Measurements from ENCODE around the gene FOXK1.
A peak's percentile ranks its signal among the peaks of the same experiment; 100 is the strongest.

Gene FOXK1

GRCh38 chr7:4742051-4742573 is 60.0 kb downstream of the FOXK1 start:
- no peaks in the 10 kb centered on the region for H3K27me3 ChIP-seq (ENCODE audit: control insufficient read depth, insufficient read depth, low read length)
- no peak overlapping the region for H3K9ac ChIP-seq (ENCODE audit: low read depth, low read length)
- H3K4me2 ChIP-seq (ENCODE audit: low read length): no peak overlapping the region
- H3K36me3 ChIP-seq (ENCODE audit: insufficient read depth, low read length): peaks cover 22% of the 10 kb centered on the region
- H3K9me3 ChIP-seq (replicated peaks; ENCODE audit: low read length): no peaks in the 10 kb centered on the region
- peaks cover 42% of the 10 kb centered on the region for H3K4me1 ChIP-seq (ENCODE audit: control insufficient read depth, insufficient read depth, low read length)
- no peak overlapping the region for H3K4me3 ChIP-seq (ENCODE audit: low read length)

DNA sequence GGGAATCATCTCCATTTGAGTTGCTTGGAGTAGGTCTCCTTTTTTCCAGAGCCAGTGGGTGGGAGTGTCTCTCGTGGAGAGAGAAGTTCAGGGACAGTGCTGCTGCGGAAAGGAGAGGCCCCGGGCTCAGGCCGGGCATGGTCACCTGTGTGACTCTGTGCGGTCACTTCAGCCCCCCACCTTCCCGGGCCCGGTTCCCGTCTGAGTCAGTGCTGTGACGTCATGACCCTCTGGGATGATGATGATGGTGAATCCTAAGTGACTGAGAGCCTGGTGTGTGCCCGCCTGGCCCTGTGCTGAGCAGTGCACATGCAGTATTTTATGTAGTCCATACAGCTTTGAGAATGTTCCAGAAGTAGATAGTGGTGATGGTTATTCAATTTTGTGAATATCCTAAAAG is 60.8 kb downstream of the FOXK1 start:
- Histone ChIP-seq H3K4me1 (ENCODE audit: control insufficient read depth, insufficient read depth, low read length) (peaks cover 42% of the 10 kb centered on the region), H3K9me3 (replicated peaks; ENCODE audit: low read length) (no peaks in the 10 kb centered on the region), H3K36me3 (ENCODE audit: insufficient read depth, low read length) (peaks cover 29% of the 10 kb centered on the region), H3K9ac (ENCODE audit: low read depth, low read length) (no peak overlapping the region), H3K4me3 (ENCODE audit: low read length) (no peak overlapping the region), H3K27me3 (ENCODE audit: control insufficient read depth, insufficient read depth, low read length) (no peaks in the 10 kb centered on the region), H3K4me2 (ENCODE audit: low read length) (no peak overlapping the region)

DNA sequence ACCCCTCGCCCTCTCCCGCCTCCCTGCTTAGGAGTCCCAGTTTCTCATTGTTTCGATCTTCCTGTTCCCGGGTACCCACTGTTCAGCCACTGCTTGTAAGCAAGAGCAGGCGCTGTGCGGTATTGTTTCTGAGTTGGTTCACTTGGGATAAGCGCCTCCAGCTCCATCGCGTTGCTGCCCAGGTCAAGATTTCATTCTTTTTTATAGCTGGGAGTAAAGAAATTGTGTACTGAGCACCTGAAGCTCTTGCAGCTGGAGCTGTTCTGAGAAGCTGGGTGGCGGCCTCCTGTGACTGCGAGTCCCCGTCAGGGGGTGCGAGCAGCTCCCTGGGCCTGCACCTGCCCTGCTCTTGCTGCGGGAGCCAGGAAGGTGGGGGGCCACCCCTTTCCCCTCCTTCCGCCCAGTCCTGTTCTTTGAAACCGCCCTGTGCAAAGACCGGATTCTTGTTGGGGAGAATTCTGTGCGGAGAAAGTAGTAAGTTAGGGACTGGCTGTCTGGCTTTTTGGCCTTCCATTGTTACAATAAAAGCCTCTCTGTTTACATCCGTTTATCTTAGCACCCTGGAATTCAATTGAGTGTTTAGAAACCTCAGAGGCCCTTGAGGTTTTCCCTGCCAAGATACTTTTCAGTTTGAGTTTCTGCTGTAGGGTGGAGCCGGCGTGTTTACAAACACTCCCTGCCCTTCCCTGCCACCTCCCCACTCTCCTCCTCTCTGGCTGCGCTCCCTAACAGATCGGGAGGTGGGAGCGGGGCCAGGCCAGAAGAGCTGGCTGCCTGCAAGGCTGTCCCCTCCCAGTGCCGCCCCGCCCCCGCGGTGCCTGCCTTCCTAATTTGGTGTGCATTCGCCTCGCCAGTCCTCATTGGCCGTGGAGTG is 62.5 kb downstream of the FOXK1 start:
- no peaks in the 10 kb centered on the region for H3K27me3 ChIP-seq (ENCODE audit: control insufficient read depth, insufficient read depth, low read length)
- no peaks in the 10 kb centered on the region for H3K9me3 ChIP-seq (replicated peaks; ENCODE audit: low read length)
- H3K36me3 ChIP-seq (ENCODE audit: insufficient read depth, low read length): peaks cover 38% of the 10 kb centered on the region
- peak overlapping the region; percentile 77 for H3K4me2 ChIP-seq (ENCODE audit: low read length)
- H3K4me1 ChIP-seq (ENCODE audit: control insufficient read depth, insufficient read depth, low read length): peaks cover 25% of the 10 kb centered on the region
- H3K4me3 ChIP-seq (ENCODE audit: low read length): peak overlapping the region; percentile 27
- peak overlapping the region; percentile 88 for H3K9ac ChIP-seq (ENCODE audit: low read depth, low read length)

DNA sequence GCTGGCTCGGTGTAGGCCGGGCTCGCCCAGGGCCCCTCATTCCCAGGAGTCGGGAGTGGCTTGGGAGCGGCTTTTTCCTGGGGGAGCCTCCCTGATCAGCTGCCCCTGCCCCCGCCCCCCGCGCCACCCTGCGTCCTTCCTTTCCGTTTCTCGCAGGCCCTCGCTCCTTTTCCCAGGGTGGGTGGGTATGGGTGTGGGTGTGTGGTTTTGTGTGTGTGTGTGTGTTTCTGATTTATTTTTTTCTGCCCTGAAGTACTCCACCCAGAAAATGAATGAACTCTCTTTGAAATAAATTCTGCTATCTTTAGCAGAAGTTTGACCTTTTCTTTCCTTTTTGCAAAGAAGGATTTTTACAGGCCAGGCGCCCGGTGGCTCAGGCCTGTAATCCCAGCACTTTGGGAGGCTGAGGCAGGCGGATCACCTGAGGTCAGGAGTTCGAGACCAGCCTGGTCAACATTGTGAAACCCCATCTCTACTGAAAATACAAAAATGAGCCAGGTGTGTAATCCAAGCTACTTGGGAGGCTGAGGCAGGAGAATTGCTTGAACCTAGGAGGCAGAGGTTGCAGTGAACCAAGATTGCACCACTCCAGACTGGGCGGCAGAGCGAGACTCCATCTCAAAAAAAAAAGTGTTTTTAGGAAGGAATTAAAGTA is 63.3 kb downstream of the FOXK1 start:
- peaks cover 43% of the 10 kb centered on the region for H3K36me3 ChIP-seq (ENCODE audit: insufficient read depth, low read length)
- H3K9me3 ChIP-seq (replicated peaks; ENCODE audit: low read length): no peaks in the 10 kb centered on the region
- peak overlapping the region; percentile 43 for H3K4me3 ChIP-seq (ENCODE audit: low read length)
- H3K27me3 ChIP-seq (ENCODE audit: control insufficient read depth, insufficient read depth, low read length): no peaks in the 10 kb centered on the region
- peaks cover 22% of the 10 kb centered on the region for H3K4me1 ChIP-seq (ENCODE audit: control insufficient read depth, insufficient read depth, low read length)
- peak overlapping the region; percentile 88 for H3K9ac ChIP-seq (ENCODE audit: low read depth, low read length)
- peak overlapping the region; percentile 77 for H3K4me2 ChIP-seq (ENCODE audit: low read length)

- peak overlapping the region; percentile 43 for H3K4me3 ChIP-seq (ENCODE audit: low read length)
- H3K36me3 ChIP-seq (ENCODE audit: insufficient read depth, low read length): peaks cover 43% of the 10 kb centered on the region
- H3K4me2 ChIP-seq (ENCODE audit: low read length): peak overlapping the region; percentile 77
- H3K27me3 ChIP-seq (ENCODE audit: control insufficient read depth, insufficient read depth, low read length): no peaks in the 10 kb centered on the region
- peak overlapping the region; percentile 88 for H3K9ac ChIP-seq (ENCODE audit: low read depth, low read length)
- peaks cover 22% of the 10 kb centered on the region for H3K4me1 ChIP-seq (ENCODE audit: control insufficient read depth, insufficient read depth, low read length)
- no peaks in the 10 kb centered on the region for H3K9me3 ChIP-seq (replicated peaks; ENCODE audit: low read length)
These were observed 64.2 kb downstream of the FOXK1 start for GRCh38 chr7:4745971-4746919.

DNA sequence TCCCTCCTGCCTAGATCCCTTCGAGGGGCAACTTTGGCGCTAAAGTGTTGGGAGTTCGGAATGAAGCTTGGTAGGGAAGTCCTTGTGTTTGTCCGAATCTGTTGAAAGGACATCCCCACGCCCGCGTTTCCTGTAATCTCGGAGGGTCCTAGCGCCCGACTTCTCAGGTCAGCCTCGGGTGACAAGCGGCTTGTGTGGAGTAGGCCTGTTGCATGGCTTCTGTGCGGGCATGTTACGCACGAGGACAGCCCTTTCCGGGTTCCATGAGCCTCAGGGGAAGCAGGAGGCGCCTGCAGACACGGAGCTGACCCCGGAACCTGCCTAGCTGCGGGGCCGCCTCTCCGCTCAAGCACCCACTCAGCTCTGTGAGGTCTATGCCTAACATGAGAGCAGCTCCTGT is 64.9 kb downstream of the FOXK1 start:
- Histone ChIP-seq H3K9me3 (replicated peaks; ENCODE audit: low read length) (no peaks in the 10 kb centered on the region), H3K4me2 (ENCODE audit: low read length) (no peak overlapping the region), H3K36me3 (ENCODE audit: insufficient read depth, low read length) (peaks cover 43% of the 10 kb centered on the region), H3K4me3 (ENCODE audit: low read length) (no peak overlapping the region), H3K27me3 (ENCODE audit: control insufficient read depth, insufficient read depth, low read length) (no peaks in the 10 kb centered on the region), H3K4me1 (ENCODE audit: control insufficient read depth, insufficient read depth, low read length) (peaks cover 22% of the 10 kb centered on the region), H3K9ac (ENCODE audit: low read depth, low read length) (no peak overlapping the region)

- H3K27me3 ChIP-seq (ENCODE audit: control insufficient read depth, insufficient read depth, low read length): no peaks in the 10 kb centered on the region
- no peaks in the 10 kb centered on the region for H3K9me3 ChIP-seq (replicated peaks; ENCODE audit: low read length)
- no peak overlapping the region for H3K4me2 ChIP-seq (ENCODE audit: low read length)
- H3K9ac ChIP-seq (ENCODE audit: low read depth, low read length): no peak overlapping the region
- H3K36me3 ChIP-seq (ENCODE audit: insufficient read depth, low read length): peaks cover 36% of the 10 kb centered on the region
- peaks cover 22% of the 10 kb centered on the region for H3K4me1 ChIP-seq (ENCODE audit: control insufficient read depth, insufficient read depth, low read length)
- no peak overlapping the region for H3K4me3 ChIP-seq (ENCODE audit: low read length)
These were observed 65.7 kb downstream of the FOXK1 start for GRCh38 chr7:4747746-4748145.

- no peak overlapping the region for H3K4me2 ChIP-seq (ENCODE audit: low read length)
- H3K4me1 ChIP-seq (ENCODE audit: control insufficient read depth, insufficient read depth, low read length): peaks cover 22% of the 10 kb centered on the region
- H3K9ac ChIP-seq (ENCODE audit: low read depth, low read length): no peak overlapping the region
- no peaks in the 10 kb centered on the region for H3K9me3 ChIP-seq (replicated peaks; ENCODE audit: low read length)
- no peak overlapping the region for H3K4me3 ChIP-seq (ENCODE audit: low read length)
- no peaks in the 10 kb centered on the region for H3K27me3 ChIP-seq (ENCODE audit: control insufficient read depth, insufficient read depth, low read length)
- H3K36me3 ChIP-seq (ENCODE audit: insufficient read depth, low read length): peaks cover 33% of the 10 kb centered on the region
These were observed 66.2 kb downstream of the FOXK1 start for GRCh38 chr7:4748231-4748681.

DNA sequence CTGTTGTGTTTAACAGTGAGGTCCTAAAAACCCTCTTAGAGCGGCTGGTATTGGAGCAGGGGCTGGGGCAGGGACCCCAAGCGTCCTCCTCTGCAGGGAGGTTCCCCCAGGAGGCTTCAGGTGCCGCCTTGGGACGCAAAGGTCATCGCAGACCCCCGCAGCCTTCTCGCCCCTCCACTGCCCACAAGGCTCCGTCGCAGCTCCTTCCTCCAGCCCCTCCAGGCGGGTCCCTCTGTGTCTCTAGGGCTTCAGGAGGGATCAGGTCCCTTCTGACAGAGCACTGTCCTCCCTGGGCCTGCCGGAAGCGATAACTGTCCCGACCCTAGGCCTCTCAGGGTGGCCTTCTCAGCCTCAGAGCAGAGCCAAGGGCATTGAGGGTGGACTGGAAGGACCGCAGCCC is 67.3 kb downstream of the FOXK1 start:
- Histone ChIP-seq H3K4me1 (ENCODE audit: control insufficient read depth, insufficient read depth, low read length) (peaks cover 17% of the 10 kb centered on the region), H3K36me3 (ENCODE audit: insufficient read depth, low read length) (peaks cover 34% of the 10 kb centered on the region), H3K4me3 (ENCODE audit: low read length) (no peak overlapping the region), H3K9ac (ENCODE audit: low read depth, low read length) (no peak overlapping the region), H3K9me3 (replicated peaks; ENCODE audit: low read length) (no peaks in the 10 kb centered on the region), H3K4me2 (ENCODE audit: low read length) (no peak overlapping the region), H3K27me3 (ENCODE audit: control insufficient read depth, insufficient read depth, low read length) (no peaks in the 10 kb centered on the region)

- Histone ChIP-seq H3K4me2 (ENCODE audit: low read length) (no peak overlapping the region), H3K9ac (ENCODE audit: low read depth, low read length) (no peak overlapping the region), H3K4me3 (ENCODE audit: low read length) (no peak overlapping the region), H3K27me3 (ENCODE audit: control insufficient read depth, insufficient read depth, low read length) (no peaks in the 10 kb centered on the region), H3K4me1 (ENCODE audit: control insufficient read depth, insufficient read depth, low read length) (peaks cover 12% of the 10 kb centered on the region), H3K36me3 (ENCODE audit: insufficient read depth, low read length) (peaks cover 38% of the 10 kb centered on the region), H3K9me3 (replicated peaks; ENCODE audit: low read length) (no peaks in the 10 kb centered on the region)
These were observed 67.7 kb downstream of the FOXK1 start for GRCh38 chr7:4749798-4750197.
